Mesendoderm (in vitro differentiated cells): ENCODE data around the gene ASCC2.
"Not testable (repeated sequence)": the region's sequence is repeated elsewhere in the genome, so short reads cannot be mapped to it uniquely, and the experiment has no call there.

Experiments used
- DNase-seq: peaks from one replicate; pipeline ENCODE4 v3.0.0; 2013
- H2AK5ac ChIP-seq: 2 replicates; pipeline ENCODE4 v1.6.1; 2013; ENCODE audit warnings: low read length, inconsistent platforms
- H2BK120ac ChIP-seq: 2 replicates; pipeline ENCODE4 v1.6.1; 2013; ENCODE audit warnings: low read depth, mild to moderate bottlenecking, low read length, moderate library complexity, mixed read lengths
- H2BK15ac ChIP-seq: replicated peaks from 2 replicates; pipeline ENCODE4 v1.6.1; 2013; ENCODE audit warnings: low read depth, mild to moderate bottlenecking, moderate library complexity
- H2BK5ac ChIP-seq: 2 replicates; pipeline ENCODE4 v1.6.1; 2013; ENCODE audit warnings: low read length, inconsistent platforms
- H3K18ac ChIP-seq: 2 replicates; pipeline ENCODE4 v1.6.1; 2013; ENCODE audit warnings: mild to moderate bottlenecking, low read length, mixed read lengths
- H3K23ac ChIP-seq: one replicate; pipeline ENCODE4 v1.6.1; 2013; ENCODE audit warnings: low read length
- H3K27ac ChIP-seq: 2 replicates; pipeline ENCODE4 v1.5.1; 2013; ENCODE audit warnings: low read depth, mild to moderate bottlenecking, inconsistent platforms, low read length, moderate library complexity
- H3K27me3 ChIP-seq: 2 replicates; pipeline ENCODE4 v1.6.1; 2013; ENCODE audit warnings: low read length, control low read depth, mild to moderate bottlenecking, inconsistent platforms; ENCODE audit not compliant: insufficient read depth, poor library complexity
- H3K36me3 ChIP-seq: 2 replicates; pipeline ENCODE4 v1.6.1; 2013; ENCODE audit warnings: low read length, inconsistent platforms; ENCODE audit not compliant: control insufficient read depth, insufficient read depth
- H3K4ac ChIP-seq: one replicate; pipeline ENCODE4 v1.6.1; 2013; ENCODE audit warnings: low read depth, mild to moderate bottlenecking, low read length, moderate library complexity
- H3K4me1 ChIP-seq: 2 replicates; pipeline ENCODE4 v1.6.1; 2013; ENCODE audit warnings: low read depth, low read length, inconsistent platforms; ENCODE audit not compliant: control insufficient read depth
- H3K4me2 ChIP-seq: 2 replicates; pipeline ENCODE4 v1.6.1; 2013; ENCODE audit warnings: low read length
- H3K4me3 ChIP-seq: 2 replicates; pipeline ENCODE4 v1.5.1; 2013; ENCODE audit warnings: mild to moderate bottlenecking, low read length
- H3K56ac ChIP-seq: one replicate; pipeline ENCODE4 v1.6.1; 2013; ENCODE audit warnings: low read length
- H3K79me1 ChIP-seq: 2 replicates; pipeline ENCODE4 v1.6.1; 2013; ENCODE audit warnings: low read length, inconsistent platforms
- H3K79me2 ChIP-seq: 2 replicates; pipeline ENCODE4 v1.6.1; 2013; ENCODE audit warnings: mild to moderate bottlenecking, low read length; ENCODE audit not compliant: control insufficient read depth, insufficient read depth
- H3K9ac ChIP-seq: 2 replicates; pipeline ENCODE4 v1.6.1; 2013; ENCODE audit warnings: low read length, inconsistent platforms
- H4K5ac ChIP-seq: one replicate; pipeline ENCODE4 v1.6.1; 2013; ENCODE audit warnings: low read length
- H4K8ac ChIP-seq: one replicate; pipeline ENCODE4 v1.6.1; 2013; ENCODE audit warnings: low read depth, mild to moderate bottlenecking, control low read depth, low read length, moderate library complexity
- WGBS: extraction: QIAGEN DNeasy Blood & Tissue Kit; methylation state at CpG from one replicate; pipeline ENCODE4 v1.1.7; 2013; ENCODE audit warnings: low lambda C conversion rate, missing lambda C conversion rate; ENCODE audit not compliant: insufficient coverage; ENCODE audit errors: extremely low coverage; 5-methylcytosine and 5-hydroxymethylcytosine counted together

Gene ASCC2

DNA sequence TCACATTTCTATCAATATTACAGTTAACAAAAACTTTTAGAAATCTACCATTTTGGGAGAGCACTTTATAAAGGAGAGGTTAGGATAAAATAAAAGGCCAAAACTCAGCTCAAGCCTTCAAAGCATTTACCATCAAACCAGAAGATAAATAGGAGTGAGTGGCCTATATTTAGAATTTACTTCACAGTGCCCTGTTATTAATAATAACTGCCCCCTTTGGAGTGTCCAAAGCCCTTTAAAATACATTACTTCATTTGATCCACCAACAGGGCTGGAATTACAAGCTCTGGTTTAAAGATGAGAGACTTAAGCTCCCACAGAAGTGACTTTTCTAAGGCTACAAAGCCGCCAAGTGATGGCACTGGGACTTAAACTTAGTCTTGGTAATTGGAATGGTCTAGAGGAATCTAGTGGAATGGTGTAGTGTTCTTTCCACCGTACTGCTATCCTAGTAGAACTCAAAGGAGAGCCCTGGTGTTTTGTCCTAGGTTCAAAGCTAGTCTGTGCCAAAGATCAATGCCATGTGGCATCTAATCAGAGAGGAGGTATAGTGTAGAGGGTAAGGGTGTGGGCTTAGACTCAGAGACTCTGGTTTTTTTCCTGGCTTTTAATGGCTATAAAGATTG lies 23.7 kb upstream of the ASCC2 start:
- Histone ChIP-seq H3K56ac (no peak overlapping the region), H2AK5ac (no peak overlapping the region), H3K23ac (no peak overlapping the region), H3K4me2 (no peak overlapping the region), H2BK5ac (no peak overlapping the region), H3K4ac (no peak overlapping the region), H3K27ac (no peak overlapping the region), H3K4me1 (no peaks in the 10 kb centered on the region), H4K8ac (no peak overlapping the region), H3K79me2 (no peaks in the 10 kb centered on the region), H3K4me3 (no peak overlapping the region), H3K79me1 (no peaks in the 10 kb centered on the region), H2BK15ac (no peak overlapping the region), H2BK120ac (no peak overlapping the region), H3K36me3 (no peaks in the 10 kb centered on the region), H4K5ac (no peak overlapping the region), H3K9ac (no peak overlapping the region), H3K18ac (no peak overlapping the region), H3K27me3 (no peaks in the 10 kb centered on the region)
- no CpG with 5 or more reads among the region's 2 CpGs for WGBS
- no peak for DNase-seq

DNA sequence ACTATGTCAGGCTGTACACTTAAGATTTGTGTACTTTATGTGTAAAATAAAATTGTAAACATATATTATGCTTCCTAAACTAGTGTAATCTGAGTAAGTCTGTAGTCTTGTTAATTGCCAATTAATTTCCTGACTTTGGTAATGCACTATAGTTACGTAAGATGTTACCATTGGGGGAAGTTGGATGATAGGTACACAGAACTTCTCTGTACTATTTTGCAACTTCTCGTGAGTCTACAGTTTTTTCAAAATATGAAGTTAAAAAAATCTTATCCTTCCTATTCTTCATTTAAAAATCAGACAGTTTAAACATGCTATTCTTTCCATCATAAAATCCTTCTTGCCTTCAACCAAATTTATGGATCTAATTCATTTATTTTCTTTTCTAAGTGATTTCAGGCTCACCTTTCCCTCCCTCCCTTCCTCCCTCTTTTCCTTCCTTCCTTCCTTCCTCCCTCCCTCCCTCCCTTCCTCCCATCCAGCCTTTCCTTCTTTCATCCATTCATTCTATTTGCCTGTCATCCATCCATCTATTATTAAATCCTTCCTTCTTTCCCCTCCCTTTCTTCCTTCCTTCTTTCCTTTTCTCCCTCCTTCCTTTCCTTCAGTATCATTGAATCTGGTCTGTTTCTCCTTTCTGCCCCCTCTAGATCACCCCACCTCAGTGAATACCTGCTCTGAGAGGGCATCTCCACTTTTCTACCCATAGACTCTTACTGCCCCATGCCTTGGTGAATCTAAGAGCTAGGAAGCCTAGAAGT lies 22.1 kb upstream of the ASCC2 start:
- no peak overlapping the region for H2AK5ac ChIP-seq

DNA sequence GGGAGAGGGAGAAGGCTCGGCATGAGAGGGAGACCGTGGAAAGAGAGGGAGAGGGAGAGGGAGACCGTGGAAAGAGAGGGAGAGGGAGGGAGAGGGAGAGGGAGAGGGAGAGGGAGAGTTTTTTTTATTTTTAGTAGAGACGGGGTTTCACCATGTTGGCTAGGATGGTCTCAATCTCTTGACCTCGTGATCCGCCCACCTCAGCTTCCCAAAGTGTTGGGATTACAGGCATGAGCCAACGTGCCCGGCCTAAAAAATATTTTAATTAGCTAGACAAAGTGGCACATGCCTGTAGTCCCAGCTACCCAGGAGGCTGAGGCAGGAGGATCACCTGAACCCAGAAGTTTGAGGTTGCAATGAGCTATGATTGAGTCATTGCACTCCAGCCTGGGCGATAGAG lies 21.0 kb upstream of the ASCC2 start:
- not testable (repeated sequence) for H3K4me3 ChIP-seq, H3K56ac ChIP-seq, H3K4me2 ChIP-seq, H3K18ac ChIP-seq, H3K4ac ChIP-seq, H2AK5ac ChIP-seq, H3K9ac ChIP-seq, DNase-seq, H2BK5ac ChIP-seq, H3K27me3 ChIP-seq, H3K36me3 ChIP-seq, H4K8ac ChIP-seq, H2BK15ac ChIP-seq, H3K79me1 ChIP-seq, H3K4me1 ChIP-seq, H3K79me2 ChIP-seq, H2BK120ac ChIP-seq, H3K27ac ChIP-seq, H3K23ac ChIP-seq, H4K5ac ChIP-seq
- no CpG with 5 or more reads among the region's 9 CpGs for WGBS

More for the DNA sequence above, 22.1 kb upstream of the ASCC2 start:
- Histone ChIP-seq H4K8ac (no peak overlapping the region), H3K56ac (no peak overlapping the region), H3K4me2 (no peak overlapping the region), H2BK120ac (no peak overlapping the region), H3K18ac (no peak overlapping the region), H4K5ac (no peak overlapping the region), H3K23ac (no peak overlapping the region), H3K27me3 (no peaks in the 10 kb centered on the region), H2BK15ac (no peak overlapping the region), H3K4me1 (no peaks in the 10 kb centered on the region), H3K9ac (no peak overlapping the region), H3K27ac (no peak overlapping the region), H3K4me3 (no peak overlapping the region), H3K79me1 (no peaks in the 10 kb centered on the region), H3K79me2 (no peaks in the 10 kb centered on the region), H2BK5ac (no peak overlapping the region), H3K36me3 (no peaks in the 10 kb centered on the region), H3K4ac (no peak overlapping the region)
- no peak for DNase-seq
- no CpG with 5 or more reads among the region's 2 CpGs for WGBS

DNA sequence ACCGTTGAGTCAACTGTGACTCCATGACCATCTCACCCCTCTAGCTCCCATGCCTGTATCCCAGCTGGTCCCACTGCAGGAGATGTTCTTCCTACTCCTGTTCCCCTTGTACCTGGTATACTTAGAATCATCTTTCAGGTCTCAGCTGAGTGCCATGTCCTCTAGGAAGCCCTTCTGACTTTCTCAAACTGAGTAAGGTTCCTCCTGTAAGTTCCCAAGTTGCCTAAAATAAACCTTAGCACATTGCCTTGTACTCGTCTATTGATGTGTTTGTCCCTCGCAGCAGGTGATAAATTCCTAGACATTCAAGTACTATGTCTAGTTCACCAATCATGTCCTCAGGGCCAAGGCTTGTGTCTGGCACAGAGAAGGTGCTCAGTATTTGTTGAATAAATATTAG lies 18.4 kb upstream of the ASCC2 start:
- Histone ChIP-seq H3K9ac (no peak overlapping the region), H2BK120ac (no peak overlapping the region), H3K79me1 (no peaks in the 10 kb centered on the region), H4K8ac (no peak overlapping the region), H3K27me3 (no peaks in the 10 kb centered on the region), H3K27ac (no peak overlapping the region), H3K4me3 (no peak overlapping the region), H3K23ac (no peak overlapping the region), H2AK5ac (no peak overlapping the region), H3K4me1 (no peaks in the 10 kb centered on the region), H3K79me2 (no peaks in the 10 kb centered on the region), H2BK5ac (no peak overlapping the region), H3K18ac (no peak overlapping the region), H2BK15ac (no peak overlapping the region), H3K4ac (no peak overlapping the region), H3K56ac (no peak overlapping the region), H3K36me3 (no peaks in the 10 kb centered on the region), H3K4me2 (no peak overlapping the region), H4K5ac (no peak overlapping the region)
- DNase-seq = no peak
- WGBS = no CpG with 5 or more reads among the region's 3 CpGs

DNA sequence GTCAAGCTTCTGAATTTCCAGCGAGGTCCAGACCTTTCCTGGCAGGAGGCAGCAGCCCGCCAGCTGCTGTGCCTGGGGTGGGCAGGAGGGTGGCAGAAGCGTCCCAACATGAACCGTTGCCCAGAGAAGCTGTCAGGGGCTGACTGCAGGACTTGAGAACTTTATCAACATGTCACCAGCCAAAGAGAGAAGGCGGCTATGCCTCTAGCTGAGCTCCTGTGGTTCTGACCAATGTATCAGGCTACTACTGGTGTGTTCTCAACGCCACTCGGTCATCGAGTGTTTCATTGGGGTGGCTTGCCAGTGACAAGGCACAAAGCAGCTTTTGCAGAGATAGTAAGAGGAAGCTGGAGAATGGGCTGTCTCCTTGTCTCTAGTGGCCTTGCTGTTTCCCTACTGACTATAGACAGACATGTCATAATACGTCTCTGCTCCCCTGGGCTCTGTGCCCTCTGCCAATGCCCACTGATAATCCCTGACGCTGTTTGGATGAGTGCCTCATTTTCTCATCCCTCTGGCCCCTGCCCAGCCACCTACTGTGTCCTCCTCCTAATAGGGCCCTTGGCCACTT lies 17.6 kb upstream of the ASCC2 start:
- H3K4me3 ChIP-seq = no peak overlapping the region
- H4K5ac ChIP-seq = no peak overlapping the region
- no peaks in the 10 kb centered on the region for H3K4me1 ChIP-seq
- H3K4ac ChIP-seq = no peak overlapping the region
- no peaks in the 10 kb centered on the region for H3K27me3 ChIP-seq
- no peak overlapping the region for H2AK5ac ChIP-seq
- DNase-seq = no peak
- no peaks in the 10 kb centered on the region for H3K79me1 ChIP-seq
- no peak overlapping the region for H3K4me2 ChIP-seq
- no peak overlapping the region for H3K56ac ChIP-seq
- no peak overlapping the region for H3K23ac ChIP-seq
- no peaks in the 10 kb centered on the region for H3K79me2 ChIP-seq
- WGBS = no CpG with 5 or more reads among the region's 10 CpGs
- H3K36me3 ChIP-seq = no peaks in the 10 kb centered on the region
- H4K8ac ChIP-seq = no peak overlapping the region
- no peak overlapping the region for H2BK5ac ChIP-seq
- no peak overlapping the region for H3K9ac ChIP-seq
- H2BK120ac ChIP-seq = no peak overlapping the region
- no peak overlapping the region for H3K18ac ChIP-seq
- H2BK15ac ChIP-seq = no peak overlapping the region
- no peak overlapping the region for H3K27ac ChIP-seq
